Measurements from ENCODE around the gene FNDC7.

The FNDC7 gene

GRCh38 chr1:108718927-108719655 is 6.4 kb downstream of the FNDC7 start:
- no peak for TF ChIP-seq SIN3A (IDR thresholded peaks at IDR 0.05; ENCODE audit: borderline replicate concordance, insufficient read depth, low read length)
- TF ChIP-seq POLR2AphosphoS5 (IDR thresholded peaks at IDR 0.05; ENCODE audit: low read depth, low read length) = no peak
- no peak for TF ChIP-seq REST (IDR thresholded peaks at IDR 0.05; ENCODE audit: insufficient read depth in 1 of 2, low read depth in 2 of 2, low read length in 2 of 2)
- no peak for TF ChIP-seq TAF1 (IDR thresholded peaks at IDR 0.05; ENCODE audit: borderline replicate concordance, insufficient read depth, low read length)
- no peak for TF ChIP-seq FOXP2 (optimal IDR thresholded peaks at IDR 0.05; ENCODE audit: borderline replicate concordance, extremely low read depth, extremely low read length, insufficient read depth)

- no peak for TF ChIP-seq FOXP2 (optimal IDR thresholded peaks at IDR 0.05; ENCODE audit: borderline replicate concordance, extremely low read depth, extremely low read length, insufficient read depth)
- TF ChIP-seq POLR2AphosphoS5 (IDR thresholded peaks at IDR 0.05; ENCODE audit: low read depth, low read length) = no peak
- no peak for TF ChIP-seq SIN3A (IDR thresholded peaks at IDR 0.05; ENCODE audit: borderline replicate concordance, insufficient read depth, low read length)
- no peak for TF ChIP-seq REST (IDR thresholded peaks at IDR 0.05; ENCODE audit: insufficient read depth in 1 of 2, low read depth in 2 of 2, low read length in 2 of 2)
- no peak for TF ChIP-seq TAF1 (IDR thresholded peaks at IDR 0.05; ENCODE audit: borderline replicate concordance, insufficient read depth, low read length)
Measured at GRCh38 chr1:108719656-108720435, 7.1 kb downstream of the FNDC7 start.

GRCh38 chr1:108722292-108722691 is 9.6 kb downstream of the FNDC7 start:
- TF ChIP-seq REST (IDR thresholded peaks at IDR 0.05; ENCODE audit: insufficient read depth in 1 of 2, low read depth in 2 of 2, low read length in 2 of 2) (no peak), FOXP2 (optimal IDR thresholded peaks at IDR 0.05; ENCODE audit: borderline replicate concordance, extremely low read depth, extremely low read length, insufficient read depth) (no peak), SIN3A (IDR thresholded peaks at IDR 0.05; ENCODE audit: borderline replicate concordance, insufficient read depth, low read length) (no peak), TAF1 (IDR thresholded peaks at IDR 0.05; ENCODE audit: borderline replicate concordance, insufficient read depth, low read length) (no peak), POLR2AphosphoS5 (IDR thresholded peaks at IDR 0.05; ENCODE audit: low read depth, low read length) (no peak)

- TF ChIP-seq TAF1 (IDR thresholded peaks at IDR 0.05; ENCODE audit: borderline replicate concordance, insufficient read depth, low read length) = no peak
- no peak for TF ChIP-seq FOXP2 (optimal IDR thresholded peaks at IDR 0.05; ENCODE audit: borderline replicate concordance, extremely low read depth, extremely low read length, insufficient read depth)
- no peak for TF ChIP-seq SIN3A (IDR thresholded peaks at IDR 0.05; ENCODE audit: borderline replicate concordance, insufficient read depth, low read length)
- TF ChIP-seq POLR2AphosphoS5 (IDR thresholded peaks at IDR 0.05; ENCODE audit: low read depth, low read length) = no peak
- TF ChIP-seq REST (IDR thresholded peaks at IDR 0.05; ENCODE audit: insufficient read depth in 1 of 2, low read depth in 2 of 2, low read length in 2 of 2) = no peak
Measured at GRCh38 chr1:108725906-108726305, 13.2 kb downstream of the FNDC7 start.

Measured in PFSK-1 (cell line).